Activated B cell treated with CpG ODN at 0.5 μM for 24 hours (primary cell): Measurements from ENCODE around the gene PAPSS2. TPM values are rescaled to one million over a fixed set of nuclear protein-coding genes. Genes with fewer than 3 reads are reported as not detected.

ENCODE experiments used
- ATAC-seq: fragments of 200-7000 bp; cut with Tn5 transposase; one replicate; pipeline ENCODE4 v1.10.0; 2021; ENCODE audit warnings: low read depth, mild to moderate bottlenecking, moderate library complexity
- CTCF ChIA-PET: fragments of 350-600 bp; sonication (Branson Sonifier 250); formaldehyde crosslinking; loops from one replicate; lab custom pipeline; 2021; ENCODE audit warnings: antibody characterized with exemption; lab: Charles Lee
- POLR2A ChIA-PET: fragments of 350-600 bp; sonication (Branson Sonifier 250); formaldehyde crosslinking; loops from one replicate; lab custom pipeline; 2021; ENCODE audit warnings: antibody characterized with exemption; lab: Charles Lee
- DNase-seq: peaks from one replicate; pipeline ENCODE4 v3.0.0; 2022
- H3K27ac Mint-ChIP-seq: one replicate; pipeline ENCODE4 v1.8.0; 2020; ENCODE audit warnings: mixed read lengths
- H3K27me3 Mint-ChIP-seq: one replicate; pipeline ENCODE4 v1.8.0; 2021; ENCODE audit warnings: mixed read lengths
- H3K36me3 Mint-ChIP-seq: one replicate; pipeline ENCODE4 v1.8.0; 2021; ENCODE audit warnings: low read depth, mixed read lengths
- H3K4me1 Mint-ChIP-seq: one replicate; pipeline ENCODE4 v1.8.0; 2021; ENCODE audit warnings: mixed read lengths
- H3K4me3 Mint-ChIP-seq: one replicate; pipeline ENCODE4 v1.8.0; 2020; ENCODE audit warnings: mild to moderate bottlenecking, mixed read lengths
- H3K9me3 Mint-ChIP-seq: one replicate; pipeline ENCODE4 v1.8.0; 2020; ENCODE audit warnings: mixed read lengths
- CTCF ChIP-seq: fragments of 200-600 bp; IDR thresholded peaks from one replicate; pipeline ENCODE4 v1.8.0; 2022; ENCODE audit warnings: antibody characterized with exemption, mild to moderate bottlenecking
- intact Hi-C: fragments of 100-400 bp; cut with micrococcal nuclease; formaldehyde crosslinking; loops from one replicate; pipeline ENCODE4 v1.15.1; 2024
- total RNA-seq: library from RNA; stranded (reverse); gene quantifications from 2 replicates; pipeline ENCODE4 v1.2.3, GENCODE V29; 2022

PAPSS2 gene
- total RNA-seq, 1 donor from 2014 or later, result not detected

GRCh38 chr10:87702260-87702972 lies 42.7 kb downstream of the PAPSS2 start:
- TF ChIP-seq CTCF, result no peak
- DNase-seq (no peak), ATAC-seq (no peak)
- Mint-ChIP-seq H3K9me3 (no peaks in the 10 kb centered on the region), H3K27me3 (peaks cover 6% of the 10 kb centered on the region), H3K27ac (no peak overlapping the region), H3K36me3 (no peaks in the 10 kb centered on the region), H3K4me1 (no peaks in the 10 kb centered on the region), H3K4me3 (no peak overlapping the region)
- CTCF ChIA-PET, result no interaction called here
- intact Hi-C loops, result no loop called here
- POLR2A ChIA-PET, result no interaction called here

- Mint-ChIP-seq H3K4me1 (no peaks in the 10 kb centered on the region), H3K9me3 (no peaks in the 10 kb centered on the region), H3K27me3 (peaks cover 5% of the 10 kb centered on the region), H3K36me3 (no peaks in the 10 kb centered on the region), H3K27ac (no peak overlapping the region), H3K4me3 (no peak overlapping the region)
- ChIA-PET CTCF (no interaction called here), POLR2A (no interaction called here)
- TF ChIP-seq CTCF, result no peak
- no peak for DNase-seq
- intact Hi-C loops, result no loop called here
- ATAC-seq, result no peak
Measured at GRCh38 chr10:87702973-87703294, 43.3 kb downstream of the PAPSS2 start.

- ChIA-PET POLR2A (no interaction called here), CTCF (no interaction called here)
- no peaks in the 10 kb centered on the region for H3K27me3 Mint-ChIP-seq
- DNase-seq, result no peak
- no peak overlapping the region for H3K27ac Mint-ChIP-seq
- ATAC-seq, result no peak
- H3K4me3 Mint-ChIP-seq, result no peak overlapping the region
- H3K36me3 Mint-ChIP-seq, result no peaks in the 10 kb centered on the region
- TF ChIP-seq CTCF, result no peak
- no peaks in the 10 kb centered on the region for H3K4me1 Mint-ChIP-seq
- intact Hi-C loops, result no loop called here
- no peaks in the 10 kb centered on the region for H3K9me3 Mint-ChIP-seq
Measured at GRCh38 chr10:87703771-87704170, 44.1 kb downstream of the PAPSS2 start.

- POLR2A ChIA-PET, result no interaction called here
- no peaks in the 10 kb centered on the region for H3K9me3 Mint-ChIP-seq
- no peak for TF ChIP-seq CTCF
- CTCF ChIA-PET, result no interaction called here
- ATAC-seq, result no peak
- H3K36me3 Mint-ChIP-seq, result no peaks in the 10 kb centered on the region
- no peaks in the 10 kb centered on the region for H3K4me1 Mint-ChIP-seq
- H3K4me3 Mint-ChIP-seq, result no peak overlapping the region
- no peak for DNase-seq
- no peak overlapping the region for H3K27ac Mint-ChIP-seq
- intact Hi-C loops, result no loop called here
- H3K27me3 Mint-ChIP-seq, result no peaks in the 10 kb centered on the region
Measured at GRCh38 chr10:87705339-87705738, 45.7 kb downstream of the PAPSS2 start.

GRCh38 chr10:87706731-87707130 lies 47.1 kb downstream of the PAPSS2 start:
- Mint-ChIP-seq H3K27me3 (no peaks in the 10 kb centered on the region), H3K36me3 (no peaks in the 10 kb centered on the region), H3K9me3 (no peaks in the 10 kb centered on the region), H3K4me1 (no peaks in the 10 kb centered on the region), H3K27ac (no peak overlapping the region), H3K4me3 (no peak overlapping the region)
- DNase-seq (no peak), ATAC-seq (no peak)
- no peak for TF ChIP-seq CTCF
- CTCF ChIA-PET, result no interaction called here
- POLR2A ChIA-PET, result no interaction called here
- intact Hi-C loops, result no loop called here
